OCI-LY3 (cell line): ENCODE results near the gene MRPS23.

Experiments used
- H2AFZ ChIP-seq: fragments of 200-600, 300-600 bp; shearing (Covaris generic); 2 replicates; pipeline ENCODE4 v1.6.0; 2014; ENCODE audit warnings: antibody characterized with exemption, low read depth, low read length
- H3K27ac ChIP-seq: fragments of 200-600, 300-600 bp; sonication (generic); 2 replicates; pipeline ENCODE4 v1.5.1; 2014; ENCODE audit warnings: mild to moderate bottlenecking, low read length, moderate library complexity, mixed read lengths
- H3K27me3 ChIP-seq: fragments of 200-600, 300-600 bp; sonication (generic); 2 replicates; pipeline ENCODE4 v1.6.1; 2014; ENCODE audit warnings: low read depth, low read length, mixed read lengths
- H3K36me3 ChIP-seq: fragments of 200-600, 300-600 bp; sonication (generic); replicated peaks from 2 replicates; pipeline ENCODE3; 2014; ENCODE audit warnings: low read depth, low read length, mixed read lengths
- H3K4me1 ChIP-seq: fragments of 300-600, 200-600 bp; sonication (generic); 2 replicates; pipeline ENCODE4 v1.6.1; 2014; ENCODE audit warnings: low read length, mixed read lengths
- H3K4me2 ChIP-seq: fragments of 200-600, 300-600 bp; sonication (generic); 2 replicates; pipeline ENCODE4 v1.6.1; 2014; ENCODE audit warnings: low read length, mixed read lengths
- H3K4me3 ChIP-seq: fragments of 300-600, 200-600 bp; sonication (generic); 2 replicates; pipeline ENCODE4 v1.5.1; 2014; ENCODE audit warnings: antibody characterized with exemption, mild to moderate bottlenecking, low read length, moderate library complexity
- H3K79me2 ChIP-seq: fragments of 300-600, 200-600 bp; shearing (Covaris generic); 2 replicates; pipeline ENCODE4 v1.6.1; 2014; ENCODE audit warnings: mild to moderate bottlenecking, low read length, mixed read lengths
- H3K9ac ChIP-seq: fragments of 300-600, 200-600 bp; shearing (Covaris generic); 2 replicates; pipeline ENCODE4 v1.6.0; 2014; ENCODE audit warnings: mild to moderate bottlenecking, low read length, moderate library complexity
- H3K9me3 ChIP-seq: fragments of 200-600, 300-600 bp; shearing (Covaris generic); 2 replicates; pipeline ENCODE4 v1.6.1; 2014; ENCODE audit warnings: low read length, mixed read lengths; ENCODE audit not compliant: insufficient read depth
- H4K20me1 ChIP-seq: fragments of 200-600, 300-600 bp; sonication (generic); 2 replicates; pipeline ENCODE4 v1.6.1; 2016; ENCODE audit warnings: low read length, mixed read lengths; ENCODE audit not compliant: insufficient read depth
- CTCF ChIP-seq: fragments of 200-600, 300-600 bp; sonication (generic); IDR thresholded peaks from 2 replicates; pipeline ENCODE4 v1.5.1; 2014; ENCODE audit warnings: antibody characterized with exemption, low read length, low read depth
- EZH2phosphoT487 ChIP-seq: fragments of 200-600 bp; shearing (Covaris generic); IDR thresholded peaks from 2 replicates; pipeline ENCODE4 v1.6.1; 2018; ENCODE audit warnings: antibody characterized with exemption, mixed run types, low read depth

The MRPS23 gene

GRCh38 chr17:57842280-57842679 is 7.6 kb downstream of the MRPS23 start:
- peaks cover 17% of the 10 kb centered on the region for H3K79me2 ChIP-seq
- no peak overlapping the region for H3K27ac ChIP-seq
- TF ChIP-seq EZH2phosphoT487 (no peak), CTCF (no peak)
- no peak overlapping the region for H3K4me3 ChIP-seq
- H3K27me3 ChIP-seq, result no peaks in the 10 kb centered on the region
- no peaks in the 10 kb centered on the region for H3K9me3 ChIP-seq
- no peak overlapping the region for H3K9ac ChIP-seq
- no peak overlapping the region for H3K4me2 ChIP-seq
- H2AFZ ChIP-seq, result no peak overlapping the region
- H3K4me1 ChIP-seq, result no peaks in the 10 kb centered on the region
- no peaks in the 10 kb centered on the region for H4K20me1 ChIP-seq
- H3K36me3 ChIP-seq, result peaks cover 38% of the 10 kb centered on the region

GRCh38 chr17:57839571-57839923 is 10.3 kb downstream of the MRPS23 start:
- Histone ChIP-seq H3K9ac (no peak overlapping the region), H2AFZ (no peak overlapping the region), H3K4me2 (no peak overlapping the region), H3K4me1 (no peaks in the 10 kb centered on the region), H3K4me3 (no peak overlapping the region), H3K27ac (no peak overlapping the region), H3K9me3 (no peaks in the 10 kb centered on the region), H3K36me3 (peaks cover 32% of the 10 kb centered on the region), H3K79me2 (peaks cover 8% of the 10 kb centered on the region), H4K20me1 (no peaks in the 10 kb centered on the region), H3K27me3 (no peaks in the 10 kb centered on the region)
- TF ChIP-seq CTCF (no peak), EZH2phosphoT487 (no peak)

GRCh38 chr17:57838857-57839570 is 10.8 kb downstream of the MRPS23 start:
- Histone ChIP-seq H3K4me1 (no peaks in the 10 kb centered on the region), H3K36me3 (peaks cover 32% of the 10 kb centered on the region), H3K4me3 (no peak overlapping the region), H3K4me2 (no peak overlapping the region), H4K20me1 (no peaks in the 10 kb centered on the region), H3K9ac (no peak overlapping the region), H3K27ac (no peak overlapping the region), H3K27me3 (no peaks in the 10 kb centered on the region), H3K79me2 (peaks cover 8% of the 10 kb centered on the region), H2AFZ (no peak overlapping the region), H3K9me3 (no peaks in the 10 kb centered on the region)
- TF ChIP-seq EZH2phosphoT487, result no peak
- TF ChIP-seq CTCF, result no peak

GRCh38 chr17:57838453-57838852 is 11.4 kb downstream of the MRPS23 start:
- H3K4me1 ChIP-seq, result no peaks in the 10 kb centered on the region
- peaks cover 32% of the 10 kb centered on the region for H3K36me3 ChIP-seq
- no peak overlapping the region for H3K9ac ChIP-seq

More at GRCh38 chr17:57838453-57838852, 11.4 kb downstream of the MRPS23 start:
- no peaks in the 10 kb centered on the region for H3K9me3 ChIP-seq
- H4K20me1 ChIP-seq, result no peaks in the 10 kb centered on the region
- H3K79me2 ChIP-seq, result peaks cover 6% of the 10 kb centered on the region
- H3K27ac ChIP-seq, result no peak overlapping the region
- H2AFZ ChIP-seq, result no peak overlapping the region
- no peaks in the 10 kb centered on the region for H3K27me3 ChIP-seq
- no peak overlapping the region for H3K4me2 ChIP-seq
- H3K4me3 ChIP-seq, result no peak overlapping the region
- TF ChIP-seq EZH2phosphoT487 (no peak), CTCF (no peak)
